ENCODE data around the gene GRIN3B. TPM values are rescaled to one million over a fixed set of nuclear protein-coding genes. Genes with fewer than 3 reads are reported as not detected.

Gene GRIN3B
- total RNA-seq, 1 donor from 2014 or later = 0.46 TPM

GRCh38 chr19:991932-992669, 8.1 kb upstream of the GRIN3B start:
- TF ChIP-seq, protein P1, sequence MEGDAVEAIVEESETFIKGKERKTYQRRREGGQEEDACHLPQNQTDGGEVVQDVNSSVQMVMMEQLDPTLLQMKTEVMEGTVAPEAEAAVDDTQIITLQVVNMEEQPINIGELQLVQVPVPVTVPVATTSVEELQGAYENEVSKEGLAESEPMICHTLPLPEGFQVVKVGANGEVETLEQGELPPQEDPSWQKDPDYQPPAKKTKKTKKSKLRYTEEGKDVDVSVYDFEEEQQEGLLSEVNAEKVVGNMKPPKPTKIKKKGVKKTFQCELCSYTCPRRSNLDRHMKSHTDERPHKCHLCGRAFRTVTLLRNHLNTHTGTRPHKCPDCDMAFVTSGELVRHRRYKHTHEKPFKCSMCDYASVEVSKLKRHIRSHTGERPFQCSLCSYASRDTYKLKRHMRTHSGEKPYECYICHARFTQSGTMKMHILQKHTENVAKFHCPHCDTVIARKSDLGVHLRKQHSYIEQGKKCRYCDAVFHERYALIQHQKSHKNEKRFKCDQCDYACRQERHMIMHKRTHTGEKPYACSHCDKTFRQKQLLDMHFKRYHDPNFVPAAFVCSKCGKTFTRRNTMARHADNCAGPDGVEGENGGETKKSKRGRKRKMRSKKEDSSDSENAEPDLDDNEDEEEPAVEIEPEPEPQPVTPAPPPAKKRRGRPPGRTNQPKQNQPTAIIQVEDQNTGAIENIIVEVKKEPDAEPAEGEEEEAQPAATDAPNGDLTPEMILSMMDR (conservative IDR thresholded peaks at IDR 0.05; ENCODE audit: low read depth, low read length) = no peak
- H3K4me3 ChIP-seq (ENCODE audit: low read depth, low read length) = no peak overlapping the region
- no peak for DNase-seq (ENCODE audit: low read depth)

GRCh38 chr19:992670-993055, 7.6 kb upstream of the GRIN3B start:
- no peak overlapping the region for H3K4me3 ChIP-seq (ENCODE audit: low read depth, low read length)
- no peak for DNase-seq (ENCODE audit: low read depth)
- TF ChIP-seq, protein P1 (conservative IDR thresholded peaks at IDR 0.05; ENCODE audit: low read depth, low read length) = no peak

GRCh38 chr19:993361-993830, 6.8 kb upstream of the GRIN3B start:
- TF ChIP-seq, protein P1 (conservative IDR thresholded peaks at IDR 0.05; ENCODE audit: low read depth, low read length) = no peak
- H3K4me3 ChIP-seq (ENCODE audit: low read depth, low read length) = no peak overlapping the region
- DNase-seq (ENCODE audit: low read depth) = no peak

GRCh38 chr19:993831-994393, 6.3 kb upstream of the GRIN3B start:
- no peak overlapping the region for H3K4me3 ChIP-seq (ENCODE audit: low read depth, low read length)
- TF ChIP-seq, protein P1 (conservative IDR thresholded peaks at IDR 0.05; ENCODE audit: low read depth, low read length) = no peak
- no peak for DNase-seq (ENCODE audit: low read depth)

DNA sequence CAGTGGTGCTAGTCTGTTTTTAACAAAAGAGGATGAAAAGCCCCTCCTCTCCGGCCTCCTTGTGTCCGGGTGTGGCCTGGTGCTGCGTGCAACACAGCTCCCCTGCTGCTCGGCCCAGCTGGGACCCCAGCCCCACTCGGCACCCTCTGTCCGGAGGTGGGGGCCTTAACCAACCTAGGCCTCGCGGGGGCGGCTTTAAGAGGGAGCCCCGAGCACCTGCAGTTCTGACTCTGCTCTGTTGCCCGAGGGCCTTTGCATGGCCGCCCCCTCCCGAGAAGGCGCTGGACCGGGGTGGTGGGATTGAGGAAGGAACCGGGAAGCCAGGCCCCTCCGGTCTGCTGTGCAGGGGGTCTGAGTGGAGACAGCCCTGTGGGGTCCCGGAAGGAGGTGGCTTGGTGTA, 5.7 kb upstream of the GRIN3B start:
- TF ChIP-seq, protein P1 (conservative IDR thresholded peaks at IDR 0.05; ENCODE audit: low read depth, low read length) = no peak
- H3K4me3 ChIP-seq (ENCODE audit: low read depth, low read length) = no peak overlapping the region
- no peak for DNase-seq (ENCODE audit: low read depth)

- no peak for DNase-seq (ENCODE audit: low read depth)
- H3K4me3 ChIP-seq (ENCODE audit: low read depth, low read length) = no peak overlapping the region
- TF ChIP-seq, protein P1 (conservative IDR thresholded peaks at IDR 0.05; ENCODE audit: low read depth, low read length) = no peak
Measured at GRCh38 chr19:995051-995827, 5.0 kb upstream of the GRIN3B start.
